Hepatocyte (in vitro differentiated cells): Measurements from ENCODE around the gene XAF1. TPM values are rescaled to one million over a fixed set of nuclear protein-coding genes. Genes with fewer than 3 reads are reported as not detected.
A peak's percentile ranks its signal among the peaks of the same experiment; 100 is the strongest.

Experiments used
- DNase-seq: peaks from one replicate; pipeline ENCODE4 v3.0.0-alpha.2; 2016; ENCODE audit warnings: low spot score
- H2AFZ ChIP-seq: fragments of 200-600 bp; sonication (generic); 2 replicates; pipeline ENCODE4 v1.6.0; 2016; ENCODE audit warnings: antibody characterized with exemption, mild to moderate bottlenecking
- H3K27ac ChIP-seq: fragments of 200-600 bp; sonication (generic); 2 replicates; pipeline ENCODE4 v1.5.1; 2016; ENCODE audit warnings: mild to moderate bottlenecking
- H3K27me3 ChIP-seq: fragments of 200-600 bp; sonication (generic); 2 replicates; pipeline ENCODE4 v1.6.1; 2016
- H3K36me3 ChIP-seq: fragments of 200-600 bp; sonication (generic); replicated peaks from 2 replicates; pipeline ENCODE4 v1.5.1; 2016; ENCODE audit warnings: low read depth; ENCODE audit not compliant: insufficient read depth
- H3K4me1 ChIP-seq: fragments of 200-600 bp; sonication (generic); 2 replicates; pipeline ENCODE4 v1.5.1; 2016; ENCODE audit warnings: mild to moderate bottlenecking, moderate library complexity; ENCODE audit not compliant: insufficient read depth
- H3K4me2 ChIP-seq: fragments of 200-600 bp; sonication (generic); 2 replicates; pipeline ENCODE4 v1.6.0; 2016
- H3K4me3 ChIP-seq: fragments of 200-600 bp; sonication (generic); 2 replicates; pipeline ENCODE4 v1.5.1; 2016; ENCODE audit warnings: mild to moderate bottlenecking
- H3K79me2 ChIP-seq: fragments of 200-600 bp; sonication (generic); 2 replicates; pipeline ENCODE4 v1.6.0; 2017; ENCODE audit warnings: mild to moderate bottlenecking
- H3K9me2 ChIP-seq: fragments of 200-600 bp; sonication (generic); replicated peaks from 2 replicates; pipeline ENCODE4 v1.6.0; 2017; ENCODE audit warnings: mild to moderate bottlenecking; ENCODE audit not compliant: insufficient read depth
- H3K9me3 ChIP-seq: fragments of 200-600 bp; sonication (generic); 2 replicates; pipeline ENCODE4 v1.5.1; 2016; ENCODE audit warnings: low read depth, mild to moderate bottlenecking
- H4K20me1 ChIP-seq: fragments of 200-600 bp; sonication (generic); 2 replicates; pipeline ENCODE4 v1.6.0; 2016; ENCODE audit warnings: mild to moderate bottlenecking; ENCODE audit not compliant: insufficient read depth, poor library complexity, severe bottlenecking
- CTCF ChIP-seq: fragments of 200-600 bp; sonication (generic); IDR thresholded peaks from 2 replicates; pipeline ENCODE4 v1.5.1; 2016; ENCODE audit warnings: antibody characterized with exemption, mild to moderate bottlenecking; ENCODE audit not compliant: poor library complexity
- EZH2 ChIP-seq: fragments of 200-600 bp; sonication (generic); IDR thresholded peaks from 2 replicates; pipeline ENCODE4 v1.6.1; 2016; ENCODE audit warnings: antibody characterized with exemption, mild to moderate bottlenecking, borderline replicate concordance
- EZH2phosphoT487 ChIP-seq: fragments of 200-600 bp; sonication (generic); IDR thresholded peaks from one replicate; pipeline ENCODE4 v1.6.1; 2018; ENCODE audit warnings: antibody characterized with exemption, mild to moderate bottlenecking, low read depth, moderate library complexity; ENCODE audit not compliant: unreplicated experiment, severe bottlenecking
- WGBS: methylation state at CpG from one replicate; pipeline ENCODE4 v1.1.6; 2016; ENCODE audit warnings: low lambda C conversion rate; ENCODE audit errors: missing lambda C conversion rate; 5-methylcytosine and 5-hydroxymethylcytosine counted together
- polyA plus RNA-seq: library from polyadenylated mRNA; unstranded; fragments of >200 nt; fragmentation: Nextera tagmentation; extraction: Ambion mirVana; gene quantifications from 2 replicates; pipeline ENCODE4 v1.2.1, GENCODE V29; 2016
- total RNA-seq: library from RNA; depleted of rRNA; stranded (reverse); fragments of >200 nt; gene quantifications from 2 replicates; pipeline ENCODE4 v1.2.3, GENCODE V29; 2014

Gene XAF1
- total and polyA plus RNA-seq, 2 experiments from 2014 or later = 1.9 to 3.3 TPM

GRCh38 chr17:6756425-6757031 is 682 bp downstream of the XAF1 start:
- H2AFZ ChIP-seq = no peak overlapping the region
- no peaks in the 10 kb centered on the region for H3K9me2 ChIP-seq
- TF ChIP-seq EZH2 (no peak), CTCF (no peak), EZH2phosphoT487 (no peak)
- peak overlapping the region; percentile 65 for H3K4me2 ChIP-seq
- no peak for DNase-seq
- no peak overlapping the region for H3K27ac ChIP-seq
- 82% methylated on average over 10 of the region's 13 CpGs for WGBS
- no peaks in the 10 kb centered on the region for H3K27me3 ChIP-seq
- H3K9me3 ChIP-seq = no peaks in the 10 kb centered on the region
- no peak overlapping the region for H3K4me3 ChIP-seq
- H3K79me2 ChIP-seq = no peaks in the 10 kb centered on the region
- H4K20me1 ChIP-seq = no peaks in the 10 kb centered on the region
- H3K4me1 ChIP-seq = peaks cover 11% of the 10 kb centered on the region
- H3K36me3 ChIP-seq = no peaks in the 10 kb centered on the region

DNA sequence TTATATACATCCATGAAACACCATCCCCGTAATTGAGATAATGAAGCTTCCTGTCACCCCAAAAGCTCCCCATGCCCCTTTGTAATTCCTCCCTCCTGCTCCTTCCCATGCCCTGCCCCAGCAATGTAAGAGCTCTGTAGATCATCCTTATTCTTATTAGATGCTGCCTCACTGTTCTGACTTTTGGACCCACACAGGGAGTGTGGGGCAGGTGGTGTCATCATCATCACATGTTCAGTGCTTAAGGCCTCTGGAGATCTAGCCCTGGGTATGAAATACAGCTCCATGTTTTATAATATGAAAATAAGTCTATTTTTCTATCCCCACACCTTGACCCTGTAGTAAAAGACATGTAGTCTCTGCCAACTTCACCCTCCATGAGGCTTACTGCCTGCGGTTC is 1.9 kb downstream of the XAF1 start:
- no peak overlapping the region for H3K4me3 ChIP-seq
- TF ChIP-seq EZH2phosphoT487 (no peak), CTCF (no peak), EZH2 (no peak)
- DNase-seq = no peak
- no peaks in the 10 kb centered on the region for H3K27me3 ChIP-seq
- no peak overlapping the region for H2AFZ ChIP-seq
- H3K9me2 ChIP-seq = no peaks in the 10 kb centered on the region
- 98% methylated on average over 2 of the region's 2 CpGs for WGBS
- no peak overlapping the region for H3K27ac ChIP-seq
- H4K20me1 ChIP-seq = no peaks in the 10 kb centered on the region
- H3K79me2 ChIP-seq = no peaks in the 10 kb centered on the region
- no peaks in the 10 kb centered on the region for H3K36me3 ChIP-seq
- H3K4me2 ChIP-seq = no peak overlapping the region
- H3K9me3 ChIP-seq = no peaks in the 10 kb centered on the region
- H3K4me1 ChIP-seq = peaks cover 4% of the 10 kb centered on the region

GRCh38 chr17:6761779-6762178 is 5.9 kb downstream of the XAF1 start:
- Histone ChIP-seq H3K9me3 (no peaks in the 10 kb centered on the region), H4K20me1 (no peaks in the 10 kb centered on the region), H3K27me3 (no peaks in the 10 kb centered on the region), H3K27ac (no peak overlapping the region), H3K4me1 (no peaks in the 10 kb centered on the region), H3K9me2 (no peaks in the 10 kb centered on the region), H3K4me2 (no peak overlapping the region), H3K79me2 (no peaks in the 10 kb centered on the region), H3K36me3 (no peaks in the 10 kb centered on the region), H3K4me3 (no peak overlapping the region), H2AFZ (no peak overlapping the region)
- WGBS = 85% methylated on average over 8 of the region's 8 CpGs
- DNase-seq = no peak
- TF ChIP-seq EZH2phosphoT487 = no peak
- TF ChIP-seq CTCF = no peak
- no peak for TF ChIP-seq EZH2
